Activated CD4-positive, alpha-beta memory T cell treated with anti-CD3 and anti-CD28 coated beads for 36 hours (primary cell): ENCODE results near the gene SMIM1. TPM values are rescaled to one million over a fixed set of nuclear protein-coding genes. Genes with fewer than 3 reads are reported as not detected.

ENCODE experiments used
- CTCF ChIA-PET: fragments of 350-600 bp; sonication (Branson Sonifier 250); formaldehyde crosslinking; loops from one replicate; lab custom pipeline; 2021; ENCODE audit warnings: antibody characterized with exemption, inconsistent platforms; lab: Charles Lee
- POLR2A ChIA-PET: fragments of 350-600 bp; sonication (Branson Sonifier 250); formaldehyde crosslinking; loops from one replicate; lab custom pipeline; 2021; ENCODE audit warnings: antibody characterized with exemption; lab: Charles Lee
- DNase-seq: peaks from one replicate; pipeline ENCODE4 v3.0.0-alpha.2; 2020
- H3K27ac Mint-ChIP-seq: one replicate; pipeline ENCODE4 v1.8.0; 2021; ENCODE audit warnings: mixed read lengths
- H3K27me3 Mint-ChIP-seq: one replicate; pipeline ENCODE4 v1.8.0; 2021; ENCODE audit warnings: mixed read lengths
- H3K36me3 Mint-ChIP-seq: one replicate; pipeline ENCODE4 v1.8.0; 2021; ENCODE audit warnings: mixed read lengths
- H3K4me1 Mint-ChIP-seq: one replicate; pipeline ENCODE4 v1.8.0; 2021; ENCODE audit warnings: low read depth, mixed read lengths
- H3K4me3 Mint-ChIP-seq: one replicate; pipeline ENCODE4 v1.8.0; 2021; ENCODE audit warnings: mild to moderate bottlenecking, mixed read lengths
- H3K9me3 Mint-ChIP-seq: one replicate; pipeline ENCODE4 v1.8.0; 2021; ENCODE audit warnings: mixed read lengths
- intact Hi-C: fragments of 100-400 bp; cut with micrococcal nuclease; formaldehyde crosslinking; loops from one replicate; pipeline ENCODE4 v1.15.1; 2023
- total RNA-seq, 2 experiments: library from RNA; stranded (reverse); gene quantifications; one replicate each; pipeline ENCODE4 v1.2.3, GENCODE V29; 2021

The SMIM1 gene
- total RNA-seq, 2 experiments from 2014 or later = 2.5 to 2.9 TPM

GRCh38 chr1:3814771-3815561 lies 42.4 kb downstream of the SMIM1 start:
- H3K36me3 Mint-ChIP-seq = peaks cover 12% of the 10 kb centered on the region
- POLR2A ChIA-PET = no interaction called here
- H3K27me3 Mint-ChIP-seq = no peaks in the 10 kb centered on the region
- DNase-seq = no peak
- no peak overlapping the region for H3K4me3 Mint-ChIP-seq
- CTCF ChIA-PET = no interaction called here
- intact Hi-C loops = no loop called here
- no peak overlapping the region for H3K27ac Mint-ChIP-seq
- H3K9me3 Mint-ChIP-seq = no peaks in the 10 kb centered on the region
- H3K4me1 Mint-ChIP-seq = no peaks in the 10 kb centered on the region

GRCh38 chr1:3816331-3817137 lies 44.0 kb downstream of the SMIM1 start:
- Mint-ChIP-seq H3K27me3 (no peaks in the 10 kb centered on the region), H3K27ac (no peak overlapping the region), H3K4me1 (no peaks in the 10 kb centered on the region), H3K9me3 (no peaks in the 10 kb centered on the region), H3K4me3 (no peak overlapping the region), H3K36me3 (peaks cover 14% of the 10 kb centered on the region)
- CTCF ChIA-PET = no interaction called here
- POLR2A ChIA-PET = no interaction called here
- no peak for DNase-seq
- intact Hi-C loops = no loop called here

- no peaks in the 10 kb centered on the region for H3K4me1 Mint-ChIP-seq
- peaks cover 17% of the 10 kb centered on the region for H3K36me3 Mint-ChIP-seq
- DNase-seq = no peak
- intact Hi-C loops = no loop called here
- ChIA-PET POLR2A (no interaction called here), CTCF (no interaction called here)
- no peaks in the 10 kb centered on the region for H3K27me3 Mint-ChIP-seq
- no peak overlapping the region for H3K4me3 Mint-ChIP-seq
- H3K27ac Mint-ChIP-seq = no peak overlapping the region
- no peaks in the 10 kb centered on the region for H3K9me3 Mint-ChIP-seq
These were observed 44.7 kb downstream of the SMIM1 start for GRCh38 chr1:3817138-3817740.

GRCh38 chr1:3817821-3818597 lies 45.5 kb downstream of the SMIM1 start:
- intact Hi-C loops = no loop called here
- ChIA-PET CTCF (no interaction called here), POLR2A (no interaction called here)
- no peak for DNase-seq
- no peaks in the 10 kb centered on the region for H3K27me3 Mint-ChIP-seq
- H3K9me3 Mint-ChIP-seq = no peaks in the 10 kb centered on the region
- no peaks in the 10 kb centered on the region for H3K4me1 Mint-ChIP-seq
- H3K36me3 Mint-ChIP-seq = peaks cover 17% of the 10 kb centered on the region
- H3K4me3 Mint-ChIP-seq = no peak overlapping the region
- no peak overlapping the region for H3K27ac Mint-ChIP-seq

- intact Hi-C loops = no loop called here
- POLR2A ChIA-PET = no interaction called here
- no peak for DNase-seq
- CTCF ChIA-PET = no interaction called here
- Mint-ChIP-seq H3K27me3 (no peaks in the 10 kb centered on the region), H3K9me3 (no peaks in the 10 kb centered on the region), H3K4me1 (no peaks in the 10 kb centered on the region), H3K4me3 (no peak overlapping the region), H3K36me3 (peaks cover 19% of the 10 kb centered on the region), H3K27ac (no peak overlapping the region)
These were observed 47.2 kb downstream of the SMIM1 start for GRCh38 chr1:3819771-3820200.

- Mint-ChIP-seq H3K4me1 (no peaks in the 10 kb centered on the region), H3K36me3 (peaks cover 16% of the 10 kb centered on the region), H3K4me3 (no peak overlapping the region), H3K27me3 (no peaks in the 10 kb centered on the region), H3K9me3 (no peaks in the 10 kb centered on the region), H3K27ac (no peak overlapping the region)
- intact Hi-C loops = no loop called here
- no peak for DNase-seq
- ChIA-PET POLR2A (no interaction called here), CTCF (no interaction called here)
These were observed 47.8 kb downstream of the SMIM1 start for GRCh38 chr1:3820316-3820715.

GRCh38 chr1:3821004-3821403 lies 48.5 kb downstream of the SMIM1 start:
- H3K27me3 Mint-ChIP-seq = no peaks in the 10 kb centered on the region
- ChIA-PET POLR2A (no interaction called here), CTCF (no interaction called here)
- no peaks in the 10 kb centered on the region for H3K9me3 Mint-ChIP-seq
- peaks cover 19% of the 10 kb centered on the region for H3K36me3 Mint-ChIP-seq
- intact Hi-C loops = no loop called here
- no peak overlapping the region for H3K4me3 Mint-ChIP-seq
- no peaks in the 10 kb centered on the region for H3K4me1 Mint-ChIP-seq
- DNase-seq = no peak
- no peak overlapping the region for H3K27ac Mint-ChIP-seq

GRCh38 chr1:3821447-3821846 lies 48.9 kb downstream of the SMIM1 start:
- CTCF ChIA-PET = no interaction called here
- intact Hi-C loops = no loop called here
- no peak for DNase-seq
- no peaks in the 10 kb centered on the region for H3K27me3 Mint-ChIP-seq
- peaks cover 19% of the 10 kb centered on the region for H3K36me3 Mint-ChIP-seq
- no peak overlapping the region for H3K27ac Mint-ChIP-seq
- POLR2A ChIA-PET = no interaction called here
- H3K9me3 Mint-ChIP-seq = no peaks in the 10 kb centered on the region
- H3K4me3 Mint-ChIP-seq = no peak overlapping the region
- no peaks in the 10 kb centered on the region for H3K4me1 Mint-ChIP-seq

- ChIA-PET CTCF (no interaction called here), POLR2A (no interaction called here)
- no peak for DNase-seq
- Mint-ChIP-seq H3K4me1 (no peaks in the 10 kb centered on the region), H3K36me3 (peaks cover 19% of the 10 kb centered on the region), H3K27ac (no peak overlapping the region), H3K4me3 (no peak overlapping the region), H3K27me3 (no peaks in the 10 kb centered on the region), H3K9me3 (no peaks in the 10 kb centered on the region)
- intact Hi-C loops = no loop called here
These were observed 49.4 kb downstream of the SMIM1 start for GRCh38 chr1:3821908-3822307.

GRCh38 chr1:3822421-3822820 lies 49.9 kb downstream of the SMIM1 start:
- Mint-ChIP-seq H3K27me3 (no peaks in the 10 kb centered on the region), H3K36me3 (peaks cover 19% of the 10 kb centered on the region), H3K9me3 (no peaks in the 10 kb centered on the region), H3K4me3 (no peak overlapping the region), H3K27ac (no peak overlapping the region), H3K4me1 (no peaks in the 10 kb centered on the region)
- intact Hi-C loops = no loop called here
- ChIA-PET POLR2A (no interaction called here), CTCF (no interaction called here)
- DNase-seq = no peak

GRCh38 chr1:3824650-3825049 lies 52.1 kb downstream of the SMIM1 start:
- no peak overlapping the region for H3K4me3 Mint-ChIP-seq
- no peaks in the 10 kb centered on the region for H3K9me3 Mint-ChIP-seq
- intact Hi-C loops = no loop called here
- H3K27me3 Mint-ChIP-seq = no peaks in the 10 kb centered on the region
- POLR2A ChIA-PET = no interaction called here
- CTCF ChIA-PET = no interaction called here
- peaks cover 24% of the 10 kb centered on the region for H3K36me3 Mint-ChIP-seq
- no peak for DNase-seq
- H3K4me1 Mint-ChIP-seq = no peaks in the 10 kb centered on the region
- H3K27ac Mint-ChIP-seq = no peak overlapping the region

- Mint-ChIP-seq H3K27me3 (no peaks in the 10 kb centered on the region), H3K4me3 (no peak overlapping the region), H3K9me3 (no peaks in the 10 kb centered on the region), H3K27ac (no peak overlapping the region), H3K36me3 (peaks cover 27% of the 10 kb centered on the region), H3K4me1 (no peaks in the 10 kb centered on the region)
- no peak for DNase-seq
- intact Hi-C loops = no loop called here
- POLR2A ChIA-PET = no interaction called here
- CTCF ChIA-PET = no interaction called here
These were observed 52.8 kb downstream of the SMIM1 start for GRCh38 chr1:3825356-3825755.
